Activated CD4-positive, CD25-positive, alpha-beta regulatory T cell treated with anti-CD3 and anti-CD28 coated beads, Interleukin-2, amount 50 U/mL, for 16 hours (primary cell): ENCODE results near the gene PRDM16.

ENCODE experiments used
- DNase-seq: peaks from one replicate; pipeline ENCODE4 v3.0.0-alpha.2; 2020; ENCODE audit warnings: low read depth, low spot score

PRDM16 gene

DNA sequence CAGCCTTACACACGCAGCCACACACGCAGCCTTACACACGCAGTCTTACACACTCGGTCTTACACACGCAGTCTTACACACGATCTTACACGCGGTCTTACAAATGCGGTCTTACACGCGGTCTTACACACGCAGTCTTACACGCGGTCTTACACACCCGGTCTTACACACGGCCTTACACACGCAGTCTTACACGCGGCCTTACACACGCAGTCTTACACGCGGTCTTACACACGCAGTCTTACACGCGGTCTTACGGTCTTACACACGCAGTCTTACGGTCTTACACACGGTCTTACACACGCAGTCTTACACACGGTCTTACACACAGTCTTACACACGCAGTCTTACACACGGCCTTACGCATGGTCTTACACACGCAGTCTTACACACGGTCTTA is 111.9 kb downstream of the PRDM16 start:
- DNase-seq, result no peak

GRCh38 chr1:3181956-3182355 is 113.0 kb downstream of the PRDM16 start:
- DNase-seq, result no peak

GRCh38 chr1:3183411-3183810 is 114.4 kb downstream of the PRDM16 start:
- no peak for DNase-seq

DNA sequence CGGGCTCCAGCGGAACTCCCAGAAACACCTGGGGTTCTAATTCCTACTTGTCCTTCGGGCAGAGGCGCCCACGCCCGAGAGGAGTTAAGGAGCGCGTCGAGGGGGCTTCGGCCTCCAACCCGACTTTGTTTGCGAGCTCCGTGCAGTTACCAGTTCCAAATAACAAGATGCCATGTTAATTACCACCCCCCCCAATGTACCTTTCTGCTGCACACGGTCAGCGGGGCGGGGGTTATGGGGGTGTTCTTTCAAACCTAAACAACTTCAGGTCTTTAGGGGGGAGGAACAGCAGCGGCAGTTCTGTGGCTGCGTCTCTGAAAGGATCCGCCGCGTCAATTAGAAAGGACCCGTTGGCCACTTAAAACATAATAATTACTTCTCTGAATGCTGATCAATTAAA is 114.8 kb downstream of the PRDM16 start:
- DNase-seq, result no peak

GRCh38 chr1:3184666-3185065 is 115.7 kb downstream of the PRDM16 start:
- no peak for DNase-seq

DNA sequence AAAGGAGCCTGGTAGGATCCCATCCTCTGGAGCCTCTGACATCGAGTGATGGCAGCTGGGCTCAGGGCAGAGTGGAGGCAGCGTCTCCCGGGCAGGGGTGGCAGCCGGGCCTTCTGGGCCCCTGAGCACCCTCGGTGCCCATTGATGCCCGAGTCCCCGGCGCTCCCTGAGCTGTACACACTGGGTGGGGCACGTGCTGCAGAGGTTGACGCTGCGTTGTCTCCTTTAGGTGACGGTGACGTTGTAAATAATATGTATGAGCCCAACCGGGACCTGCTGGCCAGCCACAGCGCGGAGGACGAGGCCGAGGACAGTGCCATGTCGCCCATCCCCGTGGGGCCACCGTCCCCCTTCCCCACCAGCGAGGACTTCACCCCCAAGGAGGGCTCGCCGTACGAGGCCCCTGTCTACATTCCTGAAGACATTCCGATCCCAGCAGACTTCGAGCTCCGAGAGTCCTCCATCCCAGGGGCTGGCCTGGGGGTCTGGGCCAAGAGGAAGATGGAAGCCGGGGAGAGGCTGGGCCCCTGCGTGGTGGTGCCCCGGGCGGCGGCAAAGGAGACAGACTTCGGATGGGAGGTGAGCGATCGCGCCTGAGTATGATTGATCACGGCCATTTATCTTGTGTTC is 117.0 kb downstream of the PRDM16 start:
- DNase-seq, result no peak

GRCh38 chr1:3186526-3186921 is 117.5 kb downstream of the PRDM16 start:
- DNase-seq, result no peak

GRCh38 chr1:3187415-3188149 is 118.6 kb downstream of the PRDM16 start:
- DNase-seq, result no peak

DNA sequence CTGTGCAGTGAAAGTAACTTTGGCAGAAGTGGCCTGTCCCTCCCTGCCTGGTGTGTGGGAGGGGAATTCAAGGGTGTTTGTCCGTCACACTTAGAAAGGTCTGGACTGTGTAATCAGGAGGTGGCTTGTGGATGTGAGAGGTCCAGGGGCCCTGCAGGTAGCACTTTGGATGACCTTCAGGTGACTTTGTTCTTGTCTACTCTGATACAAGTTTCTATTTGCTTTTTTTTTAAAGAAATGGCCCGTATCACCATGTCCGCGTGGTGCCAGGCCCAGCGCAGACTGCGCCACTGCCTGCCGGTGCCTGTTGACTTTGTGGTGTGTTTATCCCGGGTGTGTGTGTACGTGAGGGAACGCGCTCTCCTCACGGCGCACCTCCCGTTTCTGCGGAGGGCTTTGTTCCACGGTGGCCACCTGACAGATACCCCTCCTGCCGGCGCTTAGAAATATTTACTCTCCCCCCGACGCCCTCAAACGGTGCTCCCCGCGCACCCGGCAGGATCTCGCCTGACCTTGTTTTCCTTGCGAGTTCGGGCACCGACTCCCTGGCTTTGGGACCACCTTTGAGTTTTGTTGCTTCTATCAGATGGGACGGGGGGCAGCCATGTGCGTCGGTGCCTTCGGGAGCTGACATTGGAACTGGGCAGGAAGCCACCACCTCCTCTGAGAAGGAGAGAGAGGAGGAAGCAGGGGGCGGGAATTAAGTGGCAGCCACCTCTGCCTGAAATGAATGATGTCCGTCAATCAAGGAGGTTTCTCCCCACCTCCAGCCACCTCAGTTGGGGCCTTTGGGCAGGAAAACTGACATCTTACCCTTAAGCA is 119.4 kb downstream of the PRDM16 start:
- DNase-seq, result no peak

DNA sequence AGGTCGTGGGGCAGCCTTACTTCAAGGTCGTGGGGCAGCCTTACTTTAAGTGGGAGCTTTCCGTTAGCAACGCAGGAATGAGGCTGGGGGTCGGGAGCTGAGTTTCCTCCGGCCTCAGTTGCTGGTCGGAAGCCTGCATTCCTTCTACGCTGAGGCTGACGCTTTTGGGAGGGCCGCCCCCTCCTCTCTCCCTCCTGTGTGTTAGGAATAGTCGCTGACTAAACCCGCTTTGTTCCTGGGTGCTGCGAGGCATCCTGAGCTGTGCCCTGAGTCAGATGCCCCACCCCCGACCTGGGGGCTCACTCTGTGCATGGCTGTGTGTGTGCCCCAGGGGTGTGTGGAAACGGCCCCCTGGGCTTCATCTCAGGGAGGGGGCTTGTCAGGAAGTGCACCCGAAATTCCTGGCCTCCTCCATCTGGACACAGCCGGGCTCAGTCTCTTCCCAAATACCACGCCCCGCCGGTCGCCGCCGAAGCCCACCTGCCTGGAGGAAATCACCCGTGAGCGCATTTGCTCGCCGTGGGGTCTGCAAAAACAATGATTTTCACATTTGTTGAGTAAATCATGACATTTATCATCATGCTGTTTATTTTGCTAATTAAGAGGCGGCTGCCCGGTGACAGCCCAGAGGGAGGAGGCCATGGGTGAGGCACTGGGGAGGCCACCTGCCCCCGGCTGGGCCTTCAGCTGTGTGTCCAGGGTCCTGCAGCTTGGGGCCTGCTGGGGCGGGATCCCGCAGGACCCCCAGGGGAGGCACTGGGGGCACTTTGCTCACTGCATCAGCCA is 121.4 kb downstream of the PRDM16 start:
- no peak for DNase-seq

- no peak for DNase-seq
These were observed 123.4 kb downstream of the PRDM16 start for GRCh38 chr1:3192361-3192760.

- no peak for DNase-seq
These were observed 123.8 kb downstream of the PRDM16 start for GRCh38 chr1:3192825-3193224.

GRCh38 chr1:3193811-3194210 is 124.8 kb downstream of the PRDM16 start:
- DNase-seq, result no peak

DNA sequence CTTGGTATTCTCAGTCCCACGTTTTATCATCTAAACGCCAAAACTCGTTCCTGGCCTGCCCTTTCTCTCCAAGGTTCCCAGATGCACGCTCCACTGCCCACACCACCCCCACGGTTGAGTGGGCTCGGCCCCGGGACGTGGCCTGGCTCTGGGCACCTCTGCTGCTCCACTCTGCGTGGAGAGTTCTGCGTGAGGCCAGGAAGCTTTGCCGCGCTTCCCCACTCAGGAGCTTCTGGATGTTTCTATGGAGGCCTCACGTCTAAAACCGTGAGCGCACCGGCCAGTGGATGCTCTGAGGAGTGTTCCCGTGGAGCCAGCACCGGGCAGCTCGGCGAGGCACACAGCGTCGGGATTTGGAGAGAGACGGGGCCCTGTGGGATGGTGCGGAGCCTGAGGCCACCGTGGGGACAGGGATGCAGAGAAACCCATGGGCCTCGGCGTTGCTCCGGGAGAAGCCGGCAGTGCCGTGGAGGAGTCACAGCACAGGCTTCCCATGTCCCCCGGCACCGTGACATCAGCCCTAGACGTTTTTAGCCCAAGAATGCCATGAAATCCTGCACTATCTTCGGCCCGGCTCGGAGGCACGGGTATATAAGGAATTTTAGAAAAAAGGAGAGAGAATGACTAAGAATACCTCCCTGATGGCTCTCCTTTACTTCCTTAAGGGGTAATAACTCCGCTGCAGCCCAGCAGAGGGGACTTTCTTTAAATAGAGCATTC is 125.9 kb downstream of the PRDM16 start:
- DNase-seq, result no peak

DNA sequence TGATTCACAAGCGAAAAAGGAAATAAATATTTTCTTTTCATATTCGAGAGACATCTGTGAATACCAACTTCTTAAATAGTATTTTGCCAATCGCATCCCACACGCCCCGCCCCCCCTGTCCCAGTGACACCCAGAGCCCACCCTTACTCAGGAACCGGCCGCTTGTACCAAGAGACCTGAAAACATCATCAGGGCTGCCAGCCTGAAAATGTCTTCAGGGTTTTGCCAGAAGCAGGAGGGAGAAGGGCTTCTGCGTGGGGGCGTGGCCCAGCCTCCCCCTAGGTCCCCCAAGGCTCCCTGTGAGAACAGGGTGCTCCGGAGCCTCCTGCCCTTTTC is 126.4 kb downstream of the PRDM16 start:
- no peak for DNase-seq

DNA sequence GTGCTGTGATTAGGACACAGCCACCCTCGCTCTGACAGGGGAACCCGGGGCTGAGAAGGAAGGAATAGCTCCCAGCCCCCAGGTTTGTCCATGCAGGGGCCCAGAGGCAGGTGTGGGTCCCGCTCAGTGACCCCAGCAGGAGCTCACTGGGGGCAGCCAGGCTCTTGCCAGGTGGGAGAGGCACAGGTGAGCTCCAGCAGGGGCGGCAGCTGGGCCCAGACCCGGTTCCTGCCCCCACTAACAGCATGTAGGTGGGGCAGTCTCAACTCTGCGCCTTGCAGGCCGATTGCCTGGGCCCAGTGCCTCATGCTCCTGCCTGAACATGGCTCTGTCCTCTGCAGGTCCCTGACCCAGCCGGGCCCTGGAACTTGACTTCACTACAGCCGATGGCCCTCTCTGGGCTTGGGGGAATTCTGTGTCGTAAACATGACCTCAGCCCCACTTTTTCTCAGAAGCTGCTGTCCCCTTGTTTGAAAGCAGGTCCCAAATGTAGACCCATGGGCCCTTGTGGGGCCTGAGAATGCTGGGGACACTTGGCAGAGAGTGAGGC is 127.0 kb downstream of the PRDM16 start:
- DNase-seq, result no peak

DNA sequence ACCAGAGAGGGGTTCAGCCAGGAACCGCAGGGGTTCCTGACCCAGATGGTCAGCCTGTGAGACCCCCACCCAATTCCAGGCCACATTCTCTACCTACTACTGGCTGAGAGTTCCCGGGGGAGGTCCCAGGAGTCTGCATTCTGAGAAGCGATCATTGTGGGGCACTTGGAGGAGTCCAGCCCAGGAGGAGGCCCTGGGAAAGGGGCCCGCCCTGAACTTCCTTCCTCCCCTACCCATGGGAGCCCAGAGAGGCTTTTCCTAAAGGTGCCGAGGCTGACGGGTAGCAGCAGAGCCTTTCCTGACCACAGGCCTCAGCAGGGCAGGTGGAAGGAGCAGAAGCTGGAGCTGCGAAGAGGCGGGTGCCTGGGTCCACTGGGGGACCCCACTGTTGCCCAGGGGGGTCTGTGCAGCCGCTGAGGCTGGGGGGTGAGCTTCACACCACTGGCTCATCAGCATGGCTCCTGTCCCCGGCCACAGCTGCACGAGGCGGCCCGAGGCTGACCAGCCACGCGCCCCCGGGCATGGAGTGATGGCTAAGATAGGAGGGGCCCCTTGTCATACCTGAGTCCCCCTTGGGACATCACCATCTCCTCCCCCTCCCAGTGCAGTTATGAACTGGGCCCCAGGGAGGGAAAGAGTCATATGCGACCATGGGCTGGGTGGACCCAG is 127.7 kb downstream of the PRDM16 start:
- no peak for DNase-seq

- DNase-seq, result no peak
These were observed 128.8 kb downstream of the PRDM16 start for GRCh38 chr1:3197781-3198316.

GRCh38 chr1:3198371-3199271 is 129.6 kb downstream of the PRDM16 start:
- no peak for DNase-seq
